GM21390 (cell line): ENCODE measurements around the gene LZTR1.
"Not testable (repeated sequence)": the region's sequence is repeated elsewhere in the genome, so short reads cannot be mapped to it uniquely, and the experiment has no call there.

ENCODE experiments used
- ATAC-seq: cut with Tn5 transposase; IDR thresholded peaks from one replicate; pipeline ENCODE4 v1.9.1; 2021; ENCODE audit not compliant: unreplicated experiment

LZTR1 gene

GRCh38 chr22:20965104-20965887, 16.8 kb upstream of the LZTR1 start:
- ATAC-seq = no peak

DNA sequence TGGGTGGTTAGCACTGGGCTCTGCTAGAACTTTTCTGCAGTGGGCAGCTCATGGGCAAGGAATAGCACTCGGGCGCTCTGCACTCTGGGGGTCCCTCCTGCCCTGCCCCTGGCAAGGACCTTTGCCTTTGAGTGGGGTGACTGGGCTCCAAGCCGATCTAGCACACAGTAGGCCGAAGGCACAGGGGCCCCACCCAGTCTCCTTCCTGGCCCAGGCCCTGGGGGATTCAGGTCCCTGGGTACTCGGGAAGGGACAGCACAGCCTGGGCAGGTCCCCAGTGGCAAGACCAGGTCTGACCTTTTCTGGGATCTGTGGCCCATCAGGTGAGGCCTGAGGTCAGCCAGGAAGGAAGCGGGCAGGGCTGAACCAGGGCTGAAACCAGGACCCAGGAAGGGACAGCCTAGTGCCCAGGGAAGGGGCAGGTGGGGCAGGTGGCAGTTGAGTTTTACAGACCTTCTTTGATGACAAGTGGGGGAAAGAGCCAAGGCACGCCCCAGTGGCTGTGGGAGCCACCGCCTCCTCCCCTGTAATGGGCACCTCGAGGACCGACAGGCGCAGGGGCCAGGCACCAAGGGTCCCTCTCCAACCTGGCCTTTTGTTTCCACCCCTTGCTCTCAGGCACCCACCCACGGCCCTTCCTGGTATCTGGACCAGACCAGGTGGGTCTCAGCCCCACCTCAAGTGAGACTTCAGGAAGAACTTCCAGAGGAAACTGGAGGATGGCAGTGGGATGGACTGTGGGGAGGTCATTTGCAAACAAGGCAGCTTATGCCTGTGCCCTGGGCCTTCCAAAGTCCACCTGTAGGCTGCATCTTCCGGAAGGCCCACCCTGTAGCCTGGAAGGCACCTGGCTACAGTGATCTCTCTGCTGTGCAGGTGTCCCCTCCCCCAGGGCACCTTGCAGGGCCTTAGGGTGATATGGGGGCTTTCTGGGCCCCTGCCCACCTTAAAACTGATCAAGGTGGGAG, 15.9 kb upstream of the LZTR1 start:
- ATAC-seq = no peak

DNA sequence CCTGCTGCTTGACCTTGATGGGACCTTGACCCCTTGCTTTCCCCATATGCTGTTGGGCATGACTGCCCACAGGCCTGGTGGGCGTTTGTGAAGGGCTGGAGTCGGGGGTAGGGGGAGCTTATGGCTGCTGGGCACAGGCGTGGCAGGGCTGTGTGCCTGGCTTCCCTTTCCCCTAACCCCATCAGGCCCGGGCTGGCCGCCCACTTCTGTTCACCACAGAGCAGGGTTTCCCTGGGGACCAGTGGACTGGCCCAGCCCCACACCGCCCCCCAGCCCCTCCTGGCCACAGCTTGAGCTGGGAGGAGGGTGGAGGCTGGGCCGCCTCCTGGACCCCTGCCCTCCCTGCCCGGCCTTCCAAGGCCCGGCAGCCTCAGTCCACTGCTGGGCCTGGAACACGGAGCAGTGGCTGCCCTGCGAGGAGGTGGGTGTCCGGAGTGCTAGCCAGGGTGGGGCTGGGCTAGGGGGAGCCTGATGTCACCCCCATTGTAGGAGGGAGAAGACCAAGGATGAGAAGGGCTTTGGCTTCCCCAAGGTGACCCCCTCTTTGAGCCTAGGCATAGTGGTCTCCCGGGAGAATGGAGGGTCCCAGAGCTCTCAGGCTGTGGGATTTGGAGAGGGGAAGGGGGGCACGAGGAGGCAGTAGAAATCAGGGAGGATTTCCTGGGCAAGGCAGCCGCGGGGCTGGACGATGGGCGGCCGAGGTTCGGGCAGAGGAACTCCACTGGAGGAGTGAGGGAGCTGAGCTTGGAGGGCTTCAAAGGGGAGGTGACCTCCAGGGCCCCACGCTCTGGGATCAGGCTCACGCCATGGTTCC, 15.0 kb upstream of the LZTR1 start, which contains the start of gene AIFM3:
Gene AIFM3, plus strand, starts transcription at position 373 of the 814 bp plus-strand sequence. CDS start 690 bp downstream, outside the sequence.
- ATAC-seq = no peak

- no peak for ATAC-seq
Measured at GRCh38 chr22:20967697-20968211, 14.3 kb upstream of the LZTR1 start.

DNA sequence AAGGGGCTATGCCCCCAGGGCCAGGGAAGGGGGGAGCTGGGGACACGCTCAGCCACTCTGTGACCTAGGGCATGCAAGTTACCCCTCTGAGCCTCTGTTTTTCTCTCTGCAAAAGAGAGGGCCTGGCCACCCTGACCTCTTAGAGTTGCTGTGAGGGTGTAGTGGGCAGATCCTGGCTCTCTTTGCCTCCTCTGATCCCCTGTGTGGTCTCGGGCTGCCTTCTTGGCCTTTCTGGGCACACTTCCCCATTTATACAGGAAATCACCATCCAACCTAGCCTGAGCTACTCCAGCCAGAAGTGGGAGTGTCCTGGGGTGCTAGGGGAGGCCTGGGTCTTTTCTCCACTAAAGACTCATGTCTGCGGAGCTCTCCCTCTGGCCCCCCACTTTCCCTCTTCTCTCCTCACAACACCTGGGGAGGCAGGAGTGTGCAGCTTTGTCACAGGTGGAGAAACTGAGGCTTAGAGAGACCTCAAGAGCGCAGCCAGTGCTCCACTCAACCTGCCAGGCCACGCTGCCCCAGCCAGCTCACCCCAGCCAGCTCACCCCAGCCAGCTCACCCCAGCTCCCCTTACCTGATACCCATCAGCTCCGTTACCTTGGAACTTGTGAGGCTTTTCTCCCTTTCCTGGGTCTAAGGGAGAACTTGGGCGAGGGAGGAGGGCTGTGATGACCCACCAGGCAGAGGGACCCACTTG, 13.7 kb upstream of the LZTR1 start:
- no peak for ATAC-seq

GRCh38 chr22:20970939-20971657, 11.0 kb upstream of the LZTR1 start:
- ATAC-seq = no peak

DNA sequence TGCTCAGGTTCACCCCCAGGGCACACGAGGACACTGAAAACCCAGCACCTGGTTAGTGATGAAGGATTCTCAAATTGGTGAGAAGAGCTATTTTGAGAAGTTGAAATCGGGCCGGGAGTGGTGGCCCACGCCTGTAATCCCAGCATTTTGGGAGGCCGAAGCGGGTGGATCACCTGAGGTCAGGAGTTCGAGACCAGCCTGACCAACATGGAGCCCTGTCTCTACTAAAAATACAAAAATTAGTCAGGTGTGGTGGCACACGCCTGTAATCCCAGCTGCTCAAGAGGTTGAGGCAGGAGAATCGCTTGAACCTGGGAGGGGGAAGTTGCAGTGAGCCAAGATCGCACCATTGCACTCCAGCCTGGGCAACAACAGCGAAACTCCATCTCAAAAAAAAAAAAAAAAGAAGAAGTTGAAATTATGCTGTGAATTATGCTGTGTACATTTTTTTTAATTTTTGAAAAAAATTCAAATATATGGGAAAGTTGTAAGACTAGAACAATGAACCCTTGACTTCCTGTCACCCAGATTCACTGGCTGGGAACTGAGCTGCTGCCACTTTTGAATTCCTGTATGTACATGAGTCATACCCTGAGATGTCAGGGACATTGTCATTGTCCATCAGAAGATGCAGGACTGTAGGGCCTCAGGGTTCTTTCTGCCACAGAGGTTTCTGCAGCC, 9.9 kb upstream of the LZTR1 start:
- not testable (repeated sequence) for ATAC-seq

GRCh38 chr22:20972933-20973577, 9.0 kb upstream of the LZTR1 start:
- no peak for ATAC-seq

- ATAC-seq = no peak
Measured at GRCh38 chr22:20973634-20974286, 8.3 kb upstream of the LZTR1 start.

- ATAC-seq = no peak
Measured at GRCh38 chr22:20974336-20974955, 7.7 kb upstream of the LZTR1 start.

DNA sequence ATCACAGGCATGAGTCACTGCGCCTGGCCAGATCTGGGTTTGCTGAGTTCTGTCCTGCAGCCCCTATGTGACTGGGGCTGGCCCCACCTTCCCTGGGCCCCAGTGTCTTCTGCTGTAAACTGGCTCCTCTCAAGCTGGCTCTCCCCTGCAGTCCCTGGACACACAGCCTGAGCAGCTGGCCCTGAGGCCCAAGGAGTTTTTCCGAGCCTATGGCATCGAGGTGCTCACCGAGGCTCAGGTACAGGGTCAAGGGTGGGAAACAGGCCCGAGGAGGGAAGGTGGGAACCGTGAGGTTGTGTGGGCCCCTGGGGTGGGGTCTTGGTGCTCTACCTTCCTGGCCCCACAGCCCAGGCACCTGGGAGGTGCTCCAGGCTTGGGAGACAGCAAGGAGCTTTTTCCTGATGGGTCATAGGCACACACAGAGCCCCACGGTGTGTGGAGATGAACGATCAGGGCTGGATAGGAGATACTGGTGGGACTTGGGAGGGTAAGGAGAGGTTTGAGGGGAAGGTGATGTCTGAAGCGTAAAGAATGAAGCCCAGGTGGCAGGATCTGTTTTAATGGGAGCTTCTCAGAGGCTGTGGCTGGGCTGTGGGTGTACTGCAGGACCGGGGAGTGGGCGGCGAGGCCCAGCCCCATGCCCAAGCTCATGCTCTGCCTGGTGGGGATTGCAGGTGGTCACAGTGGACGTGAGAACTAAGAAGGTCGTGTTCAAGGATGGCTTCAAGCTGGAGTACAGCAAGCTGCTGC, 6.4 kb upstream of the LZTR1 start:
- ATAC-seq = no peak

- no peak for ATAC-seq
Measured at GRCh38 chr22:20976291-20976877, 5.7 kb upstream of the LZTR1 start.

- no peak for ATAC-seq
Measured at GRCh38 chr22:20977019-20977418, 5.1 kb upstream of the LZTR1 start.

DNA sequence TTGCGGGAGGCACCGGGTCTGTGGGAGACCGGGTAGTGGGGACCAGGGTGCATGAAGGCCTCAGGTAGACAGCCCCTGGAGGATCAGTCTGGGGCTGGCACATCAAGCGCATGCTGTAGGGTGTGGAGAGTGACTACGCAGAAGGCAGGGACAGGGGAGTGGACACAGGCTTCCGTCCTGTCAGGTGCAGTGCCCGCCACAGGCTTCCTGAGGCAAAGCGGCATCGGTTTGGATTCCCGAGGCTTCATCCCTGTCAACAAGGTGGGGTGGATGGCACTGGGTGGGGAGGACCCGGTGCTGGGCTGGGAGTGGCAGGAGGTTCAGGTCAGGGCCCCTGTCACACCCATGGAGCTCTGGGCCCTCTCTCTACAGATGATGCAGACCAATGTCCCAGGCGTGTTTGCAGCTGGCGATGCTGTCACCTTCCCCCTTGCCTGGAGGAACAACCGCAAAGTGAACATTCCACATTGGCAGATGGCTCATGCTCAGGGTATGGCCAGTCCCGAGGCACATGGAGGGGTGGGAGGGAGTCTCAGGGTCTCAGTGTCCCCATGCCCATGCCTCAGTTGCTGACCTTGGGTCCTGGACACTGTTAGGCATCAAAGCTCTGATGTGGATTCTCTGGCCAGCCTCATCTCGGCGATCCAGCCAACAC, 4.5 kb upstream of the LZTR1 start:
- no peak for ATAC-seq

DNA sequence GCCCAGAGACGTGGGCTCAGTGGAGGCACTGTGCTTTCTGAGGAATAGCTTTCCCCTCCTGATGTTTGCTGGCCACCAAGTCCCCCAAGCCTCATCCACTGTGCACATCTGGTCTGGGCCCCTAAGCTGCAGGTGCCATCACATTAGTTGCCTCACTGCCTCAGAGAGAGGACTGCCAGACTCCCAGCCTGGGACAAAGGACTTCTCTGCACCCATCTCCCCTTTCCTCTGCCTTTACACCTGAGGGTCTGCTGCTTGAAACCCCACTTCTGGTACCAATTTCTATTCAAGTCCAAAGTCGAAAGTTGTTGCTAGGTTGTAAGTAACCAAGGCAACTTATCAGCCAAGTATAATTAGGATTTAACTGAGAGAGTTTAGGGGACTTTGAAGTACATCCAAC, 3.7 kb upstream of the LZTR1 start:
- no peak for ATAC-seq

- no peak for ATAC-seq
Measured at GRCh38 chr22:20979243-20979809, 2.8 kb upstream of the LZTR1 start.
